Esophagus squamous epithelium (tissue), 4 donors: ENCODE measurements around the gene EMILIN2.

Experiments used
- POLR2A ChIP-seq, 4 donors: fragments of 450-650 bp; IDR thresholded peaks; one replicate each; pipeline ENCODE4 v1.6.1; 2017; ENCODE audit warnings: antibody characterized with exemption in 4 of 4, mild to moderate bottlenecking in 4 of 4, moderate library complexity in 3 of 4
- TF ChIP-seq, protein P1 (sequence below), 6 experiments: fragments of 450-650 bp in 4 of 6; fragments of 200-600 bp in 2 of 6; sonication (generic) in 2 of 6; IDR thresholded peaks; one replicate each; pipeline ENCODE4 v1.5.1; 2016 to 2019; ENCODE audit warnings: antibody characterized with exemption in 6 of 6, mild to moderate bottlenecking in 4 of 6, moderate library complexity in 4 of 6

DNA sequence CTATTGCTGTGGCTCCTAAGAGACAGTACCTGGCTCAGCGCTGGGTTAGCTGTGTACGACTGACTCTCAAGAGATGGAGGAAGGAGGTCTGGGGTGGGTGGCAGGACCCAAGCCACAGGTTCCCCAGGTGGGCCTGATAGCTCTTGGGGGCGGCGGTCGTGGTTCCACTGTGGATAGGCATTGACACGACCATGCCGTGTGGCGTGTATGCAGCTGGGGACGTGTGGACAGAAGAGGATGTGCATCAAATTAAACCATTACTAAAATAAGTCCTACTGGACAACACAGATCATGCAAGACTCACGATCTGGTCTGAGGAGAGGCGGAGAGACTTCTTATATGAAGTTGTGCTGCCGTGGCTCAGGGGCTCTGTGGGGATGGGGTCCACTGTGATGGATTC, 78.1 kb downstream of the EMILIN2 start:
- TF ChIP-seq, protein P1, sequence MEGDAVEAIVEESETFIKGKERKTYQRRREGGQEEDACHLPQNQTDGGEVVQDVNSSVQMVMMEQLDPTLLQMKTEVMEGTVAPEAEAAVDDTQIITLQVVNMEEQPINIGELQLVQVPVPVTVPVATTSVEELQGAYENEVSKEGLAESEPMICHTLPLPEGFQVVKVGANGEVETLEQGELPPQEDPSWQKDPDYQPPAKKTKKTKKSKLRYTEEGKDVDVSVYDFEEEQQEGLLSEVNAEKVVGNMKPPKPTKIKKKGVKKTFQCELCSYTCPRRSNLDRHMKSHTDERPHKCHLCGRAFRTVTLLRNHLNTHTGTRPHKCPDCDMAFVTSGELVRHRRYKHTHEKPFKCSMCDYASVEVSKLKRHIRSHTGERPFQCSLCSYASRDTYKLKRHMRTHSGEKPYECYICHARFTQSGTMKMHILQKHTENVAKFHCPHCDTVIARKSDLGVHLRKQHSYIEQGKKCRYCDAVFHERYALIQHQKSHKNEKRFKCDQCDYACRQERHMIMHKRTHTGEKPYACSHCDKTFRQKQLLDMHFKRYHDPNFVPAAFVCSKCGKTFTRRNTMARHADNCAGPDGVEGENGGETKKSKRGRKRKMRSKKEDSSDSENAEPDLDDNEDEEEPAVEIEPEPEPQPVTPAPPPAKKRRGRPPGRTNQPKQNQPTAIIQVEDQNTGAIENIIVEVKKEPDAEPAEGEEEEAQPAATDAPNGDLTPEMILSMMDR (IDR thresholded peaks at IDR 0.05), result no peak
- TF ChIP-seq POLR2A (IDR thresholded peaks at IDR 0.05), result no peak
